ENCODE measurements around the gene PDE4B. TPM values are rescaled to one million over a fixed set of nuclear protein-coding genes. Genes with fewer than 3 reads are reported as not detected.

PDE4B gene
- total RNA-seq, 2 experiments from 2014 or later: 42.2 to 71.2 TPM

GRCh38 chr1:65791396-65791795, 1.3 kb upstream of the PDE4B start:
- no peak overlapping the region for H3K27ac Mint-ChIP-seq
- peaks cover 75% of the 10 kb centered on the region for H3K27me3 Mint-ChIP-seq
- H3K4me1 Mint-ChIP-seq: peaks cover 16% of the 10 kb centered on the region
- no peak for ATAC-seq
- CTCF ChIA-PET: no interaction called here
- peaks cover 8% of the 10 kb centered on the region for H3K36me3 Mint-ChIP-seq
- no peak for DNase-seq
- H3K9me3 Mint-ChIP-seq (ENCODE audit: low read depth): peaks cover 6% of the 10 kb centered on the region
- no peak overlapping the region for H3K4me3 Mint-ChIP-seq

GRCh38 chr1:65791801-65792668, 660 bp upstream of the PDE4B start:
- ATAC-seq (no peak), DNase-seq (no peak)
- H3K9me3 Mint-ChIP-seq (ENCODE audit: low read depth): peaks cover 6% of the 10 kb centered on the region
- peaks cover 8% of the 10 kb centered on the region for H3K36me3 Mint-ChIP-seq
- H3K4me3 Mint-ChIP-seq: peak overlapping the region; percentile 51
- H3K27me3 Mint-ChIP-seq: peaks cover 81% of the 10 kb centered on the region
- H3K27ac Mint-ChIP-seq: no peak overlapping the region
- CTCF ChIA-PET: no interaction called here
- H3K4me1 Mint-ChIP-seq: peaks cover 16% of the 10 kb centered on the region

- Mint-ChIP-seq H3K27me3 (peaks cover 80% of the 10 kb centered on the region), H3K4me3 (peak overlapping the region; percentile 18), H3K36me3 (peaks cover 8% of the 10 kb centered on the region), H3K4me1 (peaks cover 16% of the 10 kb centered on the region), H3K9me3 (ENCODE audit: low read depth) (peaks cover 6% of the 10 kb centered on the region), H3K27ac (no peak overlapping the region)
- CTCF ChIA-PET: no interaction called here
- DNase-seq: no peak
- ATAC-seq: peak; percentile 47
Measured at GRCh38 chr1:65793359-65793732, 651 bp downstream of the PDE4B start.

GRCh38 chr1:65795311-65795710, 2.6 kb downstream of the PDE4B start:
- Mint-ChIP-seq H3K4me1 (peaks cover 16% of the 10 kb centered on the region), H3K9me3 (ENCODE audit: low read depth) (peaks cover under 1% of the 10 kb centered on the region), H3K4me3 (no peak overlapping the region), H3K27ac (no peak overlapping the region), H3K36me3 (peaks cover 3% of the 10 kb centered on the region), H3K27me3 (peaks cover 81% of the 10 kb centered on the region)
- DNase-seq (no peak), ATAC-seq (no peak)
- CTCF ChIA-PET: interaction anchor here (1.3 kb wide), 1 partner anchor 12 kb away, joined by 3 read pairs; no protein-coding TSS in a partner anchor

- Mint-ChIP-seq H3K27me3 (peaks cover 75% of the 10 kb centered on the region), H3K4me1 (no peaks in the 10 kb centered on the region), H3K27ac (no peak overlapping the region), H3K4me3 (no peak overlapping the region), H3K36me3 (peaks cover 2% of the 10 kb centered on the region), H3K9me3 (ENCODE audit: low read depth) (no peaks in the 10 kb centered on the region)
- ATAC-seq: no peak
- no peak for DNase-seq
- CTCF ChIA-PET: no interaction called here
Measured at GRCh38 chr1:65799601-65800000, 6.9 kb downstream of the PDE4B start.

- no peak for ATAC-seq
- no peak for DNase-seq
- Mint-ChIP-seq H3K4me3 (no peak overlapping the region), H3K27ac (no peak overlapping the region), H3K36me3 (peaks cover 16% of the 10 kb centered on the region), H3K4me1 (peaks cover 8% of the 10 kb centered on the region), H3K27me3 (peaks cover 70% of the 10 kb centered on the region), H3K9me3 (ENCODE audit: low read depth) (no peaks in the 10 kb centered on the region)
- CTCF ChIA-PET: no interaction called here
Measured at GRCh38 chr1:65804584-65804983, 11.9 kb downstream of the PDE4B start.

GRCh38 chr1:65812065-65812464, 19.4 kb downstream of the PDE4B start:
- peaks cover 35% of the 10 kb centered on the region for H3K36me3 Mint-ChIP-seq
- peaks cover 4% of the 10 kb centered on the region for H3K9me3 Mint-ChIP-seq (ENCODE audit: low read depth)
- peak; percentile 94 for DNase-seq
- H3K4me3 Mint-ChIP-seq: peak overlapping the region; percentile 18
- H3K27ac Mint-ChIP-seq: peak overlapping the region; percentile 93
- peak; percentile 96 for ATAC-seq
- peaks cover 43% of the 10 kb centered on the region for H3K4me1 Mint-ChIP-seq
- CTCF ChIA-PET: interaction anchor here (0.9 to 1.7 kb wide), 7 partner anchors 9 to 633 kb away, joined by 3 to 6 read pairs (median 4); no protein-coding TSS in a partner anchor
- peaks cover 25% of the 10 kb centered on the region for H3K27me3 Mint-ChIP-seq

- Mint-ChIP-seq H3K27me3 (peaks cover 22% of the 10 kb centered on the region), H3K9me3 (ENCODE audit: low read depth) (peaks cover 4% of the 10 kb centered on the region), H3K27ac (peak overlapping the region; percentile 46), H3K36me3 (peaks cover 26% of the 10 kb centered on the region), H3K4me1 (peaks cover 36% of the 10 kb centered on the region), H3K4me3 (no peak overlapping the region)
- CTCF ChIA-PET: no interaction called here
- DNase-seq (peak; percentile 50), ATAC-seq (no peak)
Measured at GRCh38 chr1:65813956-65814355, 21.3 kb downstream of the PDE4B start.

GRCh38 chr1:65814752-65815151, 22.1 kb downstream of the PDE4B start:
- CTCF ChIA-PET: interaction anchor here (1.4 to 1.8 kb wide), 2 partner anchors 621 to 631 kb away, joined by 3 to 4 read pairs; no protein-coding TSS in a partner anchor
- Mint-ChIP-seq H3K27me3 (peaks cover 26% of the 10 kb centered on the region), H3K36me3 (peaks cover 28% of the 10 kb centered on the region), H3K9me3 (ENCODE audit: low read depth) (peaks cover 4% of the 10 kb centered on the region), H3K4me3 (no peak overlapping the region), H3K27ac (no peak overlapping the region), H3K4me1 (peaks cover 33% of the 10 kb centered on the region)
- ATAC-seq (no peak), DNase-seq (no peak)

- CTCF ChIA-PET: interaction anchor here (1.3 to 2.3 kb wide), 2 partner anchors 11 to 12 kb away, joined by 4 to 6 read pairs; no protein-coding TSS in a partner anchor
- H3K4me1 Mint-ChIP-seq: peaks cover 12% of the 10 kb centered on the region
- no peak overlapping the region for H3K4me3 Mint-ChIP-seq
- peaks cover 47% of the 10 kb centered on the region for H3K27me3 Mint-ChIP-seq
- no peak for DNase-seq
- peaks cover 23% of the 10 kb centered on the region for H3K36me3 Mint-ChIP-seq
- ATAC-seq: no peak
- H3K27ac Mint-ChIP-seq: no peak overlapping the region
- H3K9me3 Mint-ChIP-seq (ENCODE audit: low read depth): peaks cover 2% of the 10 kb centered on the region
Measured at GRCh38 chr1:65817891-65818290, 25.2 kb downstream of the PDE4B start.

GRCh38 chr1:65818966-65819365, 26.3 kb downstream of the PDE4B start:
- H3K36me3 Mint-ChIP-seq: peaks cover 16% of the 10 kb centered on the region
- H3K4me3 Mint-ChIP-seq: no peak overlapping the region
- ATAC-seq (no peak), DNase-seq (no peak)
- peaks cover 3% of the 10 kb centered on the region for H3K9me3 Mint-ChIP-seq (ENCODE audit: low read depth)
- H3K27me3 Mint-ChIP-seq: peaks cover 55% of the 10 kb centered on the region
- H3K4me1 Mint-ChIP-seq: peaks cover 1% of the 10 kb centered on the region
- CTCF ChIA-PET: interaction anchor here (1.3 kb wide), 1 partner anchor 11 kb away, joined by 4 read pairs; no protein-coding TSS in a partner anchor
- H3K27ac Mint-ChIP-seq: no peak overlapping the region

GRCh38 chr1:65820983-65821382, 28.3 kb downstream of the PDE4B start:
- no peak for DNase-seq
- H3K4me3 Mint-ChIP-seq: no peak overlapping the region
- peaks cover 3% of the 10 kb centered on the region for H3K9me3 Mint-ChIP-seq (ENCODE audit: low read depth)
- ATAC-seq: no peak
- peaks cover 12% of the 10 kb centered on the region for H3K36me3 Mint-ChIP-seq
- H3K27ac Mint-ChIP-seq: no peak overlapping the region
- no peaks in the 10 kb centered on the region for H3K4me1 Mint-ChIP-seq
- H3K27me3 Mint-ChIP-seq: peaks cover 64% of the 10 kb centered on the region
- CTCF ChIA-PET: interaction anchor here (0.9 to 1.4 kb wide), 2 partner anchors 9 to 10 kb away, joined by 3 read pairs; no protein-coding TSS in a partner anchor

- ATAC-seq: no peak
- CTCF ChIA-PET: interaction anchor here (0.9 to 1.4 kb wide), 2 partner anchors 9 to 10 kb away, joined by 3 read pairs; no protein-coding TSS in a partner anchor
- peaks cover 3% of the 10 kb centered on the region for H3K9me3 Mint-ChIP-seq (ENCODE audit: low read depth)
Measured at GRCh38 chr1:65821386-65821785, 28.7 kb downstream of the PDE4B start.

GRCh38 chr1:65824103-65824502, 31.4 kb downstream of the PDE4B start:
- Mint-ChIP-seq H3K27ac (no peak overlapping the region), H3K4me1 (no peaks in the 10 kb centered on the region), H3K9me3 (ENCODE audit: low read depth) (peaks cover 3% of the 10 kb centered on the region), H3K36me3 (peaks cover 12% of the 10 kb centered on the region), H3K4me3 (no peak overlapping the region), H3K27me3 (peaks cover 65% of the 10 kb centered on the region)
- CTCF ChIA-PET: no interaction called here
- no peak for DNase-seq
- no peak for ATAC-seq

More at GRCh38 chr1:65821386-65821785, 28.7 kb downstream of the PDE4B start:
- Mint-ChIP-seq H3K4me1 (no peaks in the 10 kb centered on the region), H3K4me3 (no peak overlapping the region), H3K27ac (no peak overlapping the region), H3K27me3 (peaks cover 66% of the 10 kb centered on the region), H3K36me3 (peaks cover 13% of the 10 kb centered on the region)
- DNase-seq: no peak
